DMS53 (cell line): ENCODE data around the gene DNTT.
"Not testable (repeated sequence)": the region's sequence is repeated elsewhere in the genome, so short reads cannot be mapped to it uniquely, and the experiment has no call there.

Source experiments
- DNase-seq: peaks from one replicate; lab custom pipeline; 2025; lab: John Stamatoyannopoulos, UW

Gene DNTT

DNA sequence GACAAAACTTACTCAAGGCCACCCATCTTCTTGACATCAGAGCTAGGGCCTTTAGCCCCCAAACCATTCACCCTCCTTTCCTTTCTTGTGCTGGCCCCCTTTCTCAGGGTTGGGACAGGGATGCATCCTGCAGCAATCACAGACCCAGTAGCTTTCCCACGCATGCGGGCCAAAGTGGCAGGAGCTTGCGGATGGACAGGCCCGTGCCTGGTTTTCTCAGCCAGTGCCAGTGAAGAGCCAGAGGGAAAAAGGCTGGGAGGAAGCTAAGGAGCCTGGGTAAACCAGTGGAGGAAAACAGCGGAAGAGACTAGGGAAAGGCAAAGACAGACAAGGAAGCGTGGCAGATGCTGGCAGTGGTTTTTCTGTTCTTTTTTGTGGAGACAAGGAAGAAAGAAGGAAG lies 27.8 kb upstream of the DNTT start:
- no peak for DNase-seq

- no peak for DNase-seq
These were observed 27.4 kb upstream of the DNTT start for GRCh38 chr10:96276831-96277230.

DNA sequence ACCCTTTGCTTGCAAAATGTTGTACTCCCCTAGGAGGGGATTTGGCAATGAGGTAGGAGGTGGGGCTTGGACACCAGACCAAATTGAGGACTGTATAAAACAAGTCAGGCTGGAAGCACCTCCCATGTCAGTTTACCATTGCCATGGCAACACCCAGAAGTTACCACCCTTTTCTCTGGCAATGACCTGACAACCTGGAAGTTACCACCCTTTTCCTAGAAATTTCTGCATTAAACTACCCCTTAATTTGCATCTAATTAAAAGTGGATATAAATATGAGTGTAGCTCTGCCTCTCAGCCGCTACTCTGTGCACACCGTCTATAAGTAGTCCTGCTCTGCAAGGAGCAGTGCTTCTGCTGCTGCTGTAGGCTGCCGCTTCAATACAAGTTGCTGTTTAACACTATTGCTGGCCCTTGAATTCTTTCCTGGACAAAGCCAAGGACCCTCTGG lies 25.0 kb upstream of the DNTT start:
- DNase-seq: no peak

DNA sequence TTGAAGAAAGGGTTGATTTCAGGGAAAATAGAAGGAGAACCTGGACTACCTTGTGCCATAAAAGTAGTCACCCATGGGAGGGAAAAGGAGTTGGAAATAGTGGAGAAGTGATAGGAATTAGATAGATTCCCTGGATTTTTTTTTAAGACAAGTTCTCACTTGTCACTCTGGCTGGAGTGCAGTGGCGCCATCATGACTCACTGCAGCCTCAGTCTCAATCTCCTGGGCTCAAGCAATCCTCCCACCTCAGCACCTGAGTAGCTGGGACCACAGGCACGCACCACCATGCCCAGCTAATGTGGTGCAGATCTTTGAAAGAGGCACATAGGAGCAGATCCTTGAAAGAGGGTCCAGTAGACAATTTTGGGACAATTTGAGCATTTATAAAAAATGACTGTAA lies 23.4 kb upstream of the DNTT start:
- peak; percentile 29 for DNase-seq

DNA sequence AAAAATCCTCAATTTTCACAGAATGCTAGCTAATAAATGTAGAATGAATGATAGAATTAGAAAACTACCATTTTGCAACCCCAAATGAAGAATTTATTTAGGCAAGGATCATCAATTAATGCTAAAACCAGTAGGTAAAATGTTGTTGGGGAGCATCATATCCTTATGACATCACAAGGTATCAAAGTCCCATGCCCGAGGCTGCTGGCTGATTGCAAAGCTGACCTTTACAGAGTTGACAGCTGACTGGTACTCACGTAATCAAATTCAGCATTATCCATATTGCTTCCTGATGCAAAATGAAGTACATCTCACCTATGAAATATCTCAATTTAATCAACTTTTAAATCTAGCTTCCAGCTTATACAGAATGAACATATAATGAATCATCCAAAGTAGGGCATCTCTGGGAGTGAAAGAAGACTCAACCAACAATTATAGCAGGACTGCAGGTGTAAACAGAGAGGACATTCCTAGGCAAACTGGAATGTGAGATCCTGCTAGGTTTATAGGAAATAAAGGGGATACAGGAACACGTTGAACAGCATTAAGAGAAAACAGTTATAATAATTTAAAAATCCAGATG lies 22.7 kb upstream of the DNTT start:
- DNase-seq: no peak

GRCh38 chr10:96283351-96283750 lies 20.9 kb upstream of the DNTT start:
- DNase-seq: no peak

GRCh38 chr10:96283756-96284155 lies 20.5 kb upstream of the DNTT start:
- no peak for DNase-seq

GRCh38 chr10:96285331-96285752 lies 18.9 kb upstream of the DNTT start:
- peak; percentile 52 for DNase-seq

- DNase-seq: peak; percentile 92
These were observed 16.7 kb upstream of the DNTT start for GRCh38 chr10:96287392-96288105.

DNA sequence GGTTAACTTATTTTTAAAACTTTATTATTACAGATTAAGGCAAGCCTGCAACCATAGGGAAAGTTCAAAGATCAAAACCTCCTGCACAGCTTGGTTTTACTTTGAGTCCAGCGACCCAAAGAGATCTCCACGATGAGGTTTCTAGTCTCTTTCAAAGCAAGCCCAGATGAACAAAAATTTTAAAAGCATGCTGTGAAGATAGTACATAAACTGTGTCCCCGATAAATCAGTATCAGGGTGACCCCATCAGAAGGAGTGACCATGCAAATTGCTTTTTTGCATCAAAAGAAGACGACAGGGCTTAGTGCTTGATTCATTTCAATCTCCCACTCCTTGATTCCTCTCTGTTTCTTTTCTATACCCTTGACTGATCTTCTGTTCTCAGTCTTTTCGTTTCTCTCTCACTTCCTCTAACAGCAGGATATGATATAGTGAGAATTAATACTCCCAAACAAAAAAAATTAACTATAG lies 16.0 kb upstream of the DNTT start:
- peak; percentile 65 for DNase-seq

- DNase-seq: peak; percentile 13
These were observed 14.9 kb upstream of the DNTT start for GRCh38 chr10:96289218-96289910.

- no peak for DNase-seq
These were observed 13.7 kb upstream of the DNTT start for GRCh38 chr10:96290368-96291133.

GRCh38 chr10:96292971-96293920 lies 11.0 kb upstream of the DNTT start:
- peak; percentile 82 for DNase-seq

DNA sequence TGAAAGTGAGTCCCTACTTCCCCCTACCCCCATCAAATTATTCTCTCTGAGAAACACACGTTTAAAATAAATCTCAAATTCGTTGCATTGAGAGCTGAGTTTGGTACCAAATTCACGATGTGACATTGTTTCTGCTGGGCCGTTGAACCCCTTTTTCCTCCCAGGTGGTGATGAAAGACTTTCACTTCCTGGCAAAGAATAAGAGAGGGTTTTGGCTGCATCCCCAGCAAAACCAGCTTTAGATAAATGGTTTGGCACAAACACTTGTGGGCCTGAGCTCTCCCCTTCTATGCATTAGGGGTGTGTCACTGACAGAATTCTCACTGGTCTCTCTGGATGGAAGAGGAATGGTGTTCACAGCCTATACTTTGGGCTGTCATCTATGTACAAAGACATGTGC lies 8.8 kb upstream of the DNTT start:
- no peak for DNase-seq

- no peak for DNase-seq
These were observed 6.7 kb upstream of the DNTT start for GRCh38 chr10:96297486-96297885.

DNA sequence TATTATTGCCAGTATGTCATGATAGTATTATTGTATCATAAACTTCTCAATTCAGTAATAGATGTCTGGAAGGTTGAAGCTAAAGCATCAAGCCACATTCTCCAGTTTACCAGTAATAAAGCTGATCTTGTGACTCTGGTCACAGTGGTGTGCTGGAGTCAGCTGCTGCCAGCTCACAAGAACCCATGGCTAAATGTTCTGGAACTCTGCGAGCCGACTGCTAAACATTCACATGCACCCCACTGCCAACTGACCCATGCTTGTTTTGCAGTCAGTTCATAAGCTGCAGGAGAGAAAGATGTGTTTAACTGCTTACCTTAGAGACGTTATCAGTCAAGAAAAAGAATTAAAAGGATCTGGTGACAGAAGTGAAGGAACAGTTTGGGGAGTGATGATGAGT lies 5.9 kb upstream of the DNTT start:
- no peak for DNase-seq

- DNase-seq: no peak
These were observed 4.9 kb upstream of the DNTT start for GRCh38 chr10:96299383-96299782.

DNA sequence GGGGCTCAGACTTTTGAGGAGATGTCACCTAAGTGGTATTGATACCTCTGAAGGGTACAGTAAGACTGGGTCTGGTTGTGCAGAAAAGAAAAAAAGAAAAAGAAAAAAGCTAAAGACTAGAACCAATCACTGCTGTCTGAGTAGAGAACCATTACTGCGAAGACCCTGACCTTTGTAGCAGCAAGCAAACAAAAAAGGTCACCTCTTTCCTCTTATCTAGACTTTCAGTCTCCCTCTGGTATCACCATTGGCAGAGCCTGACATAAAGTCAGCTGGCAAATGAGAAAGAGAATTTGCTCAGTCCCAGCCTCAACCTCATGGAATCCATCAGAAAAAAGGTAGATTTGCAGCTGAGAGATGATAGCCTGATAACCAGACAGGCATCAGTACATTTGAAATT lies 2.6 kb upstream of the DNTT start:
- no peak for DNase-seq

GRCh38 chr10:96305019-96305418 lies 785 bp downstream of the DNTT start:
- DNase-seq: no peak

GRCh38 chr10:96306516-96306915 lies 2.3 kb downstream of the DNTT start:
- DNase-seq: peak; percentile 47

DNA sequence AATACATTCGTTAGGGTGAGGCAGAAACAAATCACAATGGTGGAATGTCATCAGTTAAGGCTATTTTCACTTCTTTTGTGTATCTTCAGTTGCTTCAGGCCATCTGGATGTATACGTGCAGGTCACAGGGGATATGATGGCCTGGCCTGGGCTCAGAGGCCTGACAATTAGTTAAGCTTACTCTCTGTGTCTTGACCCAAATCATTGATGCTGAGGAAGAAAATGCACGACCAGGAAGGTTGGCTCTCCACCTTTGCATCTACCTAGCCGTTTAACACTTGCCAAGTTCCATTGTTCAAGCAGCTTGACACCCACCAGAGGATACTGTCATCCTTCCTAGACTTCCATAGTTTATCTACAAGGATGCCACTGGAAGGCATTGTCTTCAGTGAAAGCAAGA lies 4.6 kb downstream of the DNTT start:
- DNase-seq: not testable (repeated sequence)
